Suppressor macrophage treated with lipopolysaccharide for 4 hours (primary cell): ENCODE data around the gene POU3F1.
"Not testable (repeated sequence)": the region's sequence is repeated elsewhere in the genome, so short reads cannot be mapped to it uniquely, and the experiment has no call there.

ENCODE experiments used
- DNase-seq: peaks from one replicate; pipeline ENCODE4 v3.0.0-alpha.2; 2020

POU3F1 gene

DNA sequence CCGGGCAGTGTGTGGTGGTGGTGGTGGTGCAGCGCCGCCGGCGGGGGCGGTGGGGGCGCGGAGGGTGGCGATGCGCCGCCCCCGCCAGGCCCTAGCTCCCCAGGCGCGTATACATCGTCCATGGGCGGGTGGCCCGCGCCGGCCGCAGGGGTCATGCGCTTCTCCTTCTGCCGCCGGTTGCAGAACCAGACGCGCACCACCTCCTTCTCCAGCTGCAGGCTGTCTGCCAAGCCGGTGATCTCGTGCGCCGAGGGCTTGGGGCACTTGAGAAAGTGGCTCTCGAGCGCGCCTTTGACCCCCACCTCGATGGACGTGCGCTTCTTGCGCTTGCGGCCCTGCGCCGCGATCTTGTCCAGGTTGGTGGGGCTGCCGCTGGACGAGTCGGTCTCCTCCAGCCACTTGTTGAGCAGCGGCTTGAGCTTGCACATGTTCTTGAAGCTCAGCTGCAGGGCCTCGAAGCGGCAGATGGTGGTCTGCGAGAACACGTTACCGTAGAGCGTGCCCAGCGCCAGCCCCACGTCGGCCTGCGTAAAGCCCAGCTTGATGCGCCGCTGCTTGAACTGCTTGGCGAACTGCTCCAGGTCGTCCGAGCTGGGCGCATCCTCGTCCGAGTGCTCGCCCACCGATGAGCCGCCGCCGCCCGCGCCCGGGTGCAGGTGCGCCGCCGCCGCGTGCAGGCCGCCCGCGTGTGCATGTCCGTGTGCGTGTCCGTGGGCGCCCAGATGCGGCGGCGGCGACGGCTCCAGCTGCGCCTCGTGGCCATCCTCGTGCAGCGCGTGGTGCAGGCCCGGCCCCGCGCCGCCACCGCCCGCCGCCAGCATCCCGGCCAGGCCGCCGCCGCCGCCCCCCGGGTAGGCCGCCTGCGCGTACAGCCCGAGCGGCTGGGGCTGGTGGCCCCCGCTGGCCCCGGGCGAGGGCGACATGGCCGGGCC lies 926 bp downstream of the POU3F1 start:
- peak; percentile 36 for DNase-seq

DNA sequence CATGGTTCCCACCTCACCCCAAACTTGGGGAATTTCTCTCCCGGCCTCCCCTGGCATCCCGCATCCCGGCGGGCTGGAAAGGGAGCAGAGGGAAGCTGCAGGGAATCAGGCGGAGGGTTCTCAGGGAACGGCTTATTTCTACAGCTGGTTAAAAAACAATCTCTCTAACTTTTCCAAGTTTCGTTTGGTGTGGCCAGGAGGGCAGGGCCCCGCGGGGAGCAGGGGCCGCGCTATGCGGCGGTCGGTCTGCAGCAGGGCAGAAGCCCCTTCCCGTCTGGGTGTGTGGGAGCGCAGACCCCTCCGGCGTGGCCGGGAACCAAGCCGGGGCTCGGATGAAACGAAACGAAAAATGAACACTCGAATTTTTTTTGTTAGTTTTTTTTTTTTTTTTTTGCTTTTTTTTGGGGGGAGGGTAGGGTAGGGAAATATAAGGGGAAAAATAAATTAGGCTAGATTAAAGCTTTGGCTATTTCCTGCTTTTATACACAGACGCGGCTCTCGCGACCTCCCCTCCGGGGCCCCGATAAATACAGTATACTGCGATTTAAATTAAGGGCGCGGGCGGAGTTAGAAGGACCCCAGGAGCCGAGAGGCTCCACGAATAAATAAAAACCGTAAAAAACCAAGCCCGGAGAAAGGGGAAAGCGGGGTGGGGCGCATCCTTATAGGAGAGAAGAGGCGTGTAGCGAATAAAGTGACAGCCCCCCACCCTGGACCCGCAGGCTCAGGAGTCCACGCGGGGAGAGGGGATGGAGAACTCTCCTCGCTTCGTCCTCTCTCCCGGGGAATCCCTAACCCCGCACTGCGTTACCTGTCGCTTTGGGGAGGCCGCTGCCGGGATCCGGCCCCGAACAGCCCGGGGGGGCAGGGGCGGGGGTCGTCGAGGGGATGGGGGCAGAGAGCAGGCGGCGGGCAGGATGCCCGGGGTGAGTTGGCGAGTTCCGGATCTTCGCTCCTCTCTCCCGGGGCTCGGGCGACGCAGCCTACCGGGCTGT lies 2.1 kb downstream of the POU3F1 start:
- DNase-seq, result no peak

DNA sequence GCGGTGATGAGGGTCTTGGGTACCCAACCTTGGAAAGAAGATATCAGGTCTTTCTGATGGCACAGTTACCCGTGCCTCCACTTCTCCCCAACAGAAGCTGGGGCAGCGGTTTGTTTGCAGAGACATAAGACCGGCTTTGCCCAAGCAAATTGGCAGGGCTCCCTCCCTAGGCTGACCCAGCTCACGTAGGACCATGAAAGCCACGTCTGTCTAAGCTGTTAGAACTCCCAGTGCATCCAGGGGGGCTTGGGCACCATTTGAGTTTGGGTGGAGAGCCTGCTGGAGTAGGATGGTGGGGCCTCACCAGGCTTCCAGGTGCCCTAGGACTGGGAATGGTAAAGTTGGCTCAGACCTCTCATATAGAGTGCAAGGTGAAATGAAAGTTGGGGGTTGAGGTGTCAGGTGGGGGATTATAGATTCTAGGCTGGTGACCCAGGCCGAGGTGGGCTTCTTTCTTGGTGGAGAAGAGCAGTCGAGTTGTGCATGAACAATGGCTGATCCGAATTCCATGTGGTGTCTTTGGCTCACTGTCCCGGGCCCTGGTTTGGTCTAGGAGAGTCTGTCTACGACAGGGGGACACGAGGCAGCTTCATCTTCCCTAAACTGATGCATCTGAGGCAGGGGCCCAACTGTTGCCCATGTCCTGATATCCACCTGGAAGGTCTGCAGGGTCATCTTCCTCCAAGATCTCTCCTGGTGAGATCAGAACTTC lies 3.4 kb downstream of the POU3F1 start:
- DNase-seq, result no peak

DNA sequence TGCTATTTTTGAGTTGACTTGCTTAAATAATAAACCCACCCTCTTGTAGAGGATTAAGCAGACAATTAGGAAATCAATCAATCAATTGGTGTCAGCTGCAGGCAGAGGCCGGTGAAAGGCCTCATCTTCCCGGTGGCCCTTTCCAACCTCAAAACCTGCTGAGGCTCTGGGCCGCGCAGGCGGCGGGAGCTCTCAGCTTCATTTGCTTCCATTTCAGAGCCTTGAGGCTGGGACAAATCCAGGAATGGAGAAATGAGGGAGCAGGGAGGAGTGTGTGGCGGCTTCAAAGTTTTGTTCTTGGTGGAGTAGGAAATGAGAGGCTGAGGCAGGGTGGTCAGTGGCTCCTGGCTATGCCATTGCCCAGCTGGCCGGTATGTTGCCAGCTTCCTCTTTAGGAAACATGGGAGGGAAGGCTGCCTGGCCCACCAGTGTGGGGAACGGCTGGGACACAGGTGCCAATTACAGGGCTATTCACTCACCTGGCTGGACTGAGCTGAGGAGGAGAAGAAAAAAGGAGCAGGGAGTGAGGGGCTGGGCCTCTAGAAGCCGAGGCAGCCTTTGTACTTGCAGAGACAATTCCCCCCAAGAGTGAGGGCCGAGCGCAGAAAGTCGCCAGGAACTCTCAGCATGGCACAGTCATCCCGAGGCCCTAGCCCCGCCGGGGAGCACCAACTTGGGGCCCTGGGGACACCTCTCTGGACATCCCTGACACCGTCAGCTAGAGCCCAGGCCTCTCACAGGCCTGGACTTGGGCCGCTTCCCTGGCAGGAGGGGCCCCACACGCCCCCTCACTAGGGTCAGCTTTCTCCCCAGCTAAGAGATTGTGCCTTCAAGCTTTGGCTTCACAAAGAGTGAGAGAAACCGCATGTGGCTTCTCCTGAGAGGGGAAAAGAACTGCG lies 4.4 kb downstream of the POU3F1 start:
- DNase-seq, result no peak

DNA sequence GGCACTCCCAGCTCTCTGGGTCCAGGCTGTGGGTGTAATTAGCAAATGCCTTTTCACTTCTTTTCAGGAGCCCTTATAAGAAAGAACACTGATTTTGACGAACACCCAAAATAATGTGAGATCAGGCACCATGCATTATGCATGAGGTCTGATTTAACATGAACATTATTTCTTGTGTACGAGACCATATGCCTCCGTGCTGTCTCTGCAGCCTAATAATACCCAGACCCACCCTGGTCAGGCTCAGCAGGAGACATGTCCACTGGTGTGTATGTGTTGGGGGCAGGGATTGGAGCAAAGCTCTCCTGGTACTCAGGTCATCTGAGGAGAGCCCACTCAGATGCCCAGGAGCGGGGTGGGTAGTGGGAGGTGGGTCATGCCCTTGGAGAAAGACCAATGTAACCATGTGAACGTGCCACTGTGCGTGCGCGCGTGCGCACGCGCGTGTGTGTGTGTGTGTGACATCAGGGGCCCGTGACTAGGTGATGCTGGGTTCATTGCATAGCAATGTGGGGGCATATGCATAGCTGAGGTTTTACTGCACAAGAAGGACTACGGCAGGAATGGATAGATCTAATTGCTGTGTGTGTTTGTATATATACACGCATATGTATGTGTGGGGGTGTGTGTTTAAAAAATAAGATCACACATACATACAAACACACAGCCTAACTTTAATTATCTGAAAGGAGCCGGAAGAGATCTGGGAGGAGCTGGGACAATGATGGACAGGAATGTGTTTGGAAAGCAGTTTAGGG lies 7.1 kb downstream of the POU3F1 start:
- no peak for DNase-seq

DNA sequence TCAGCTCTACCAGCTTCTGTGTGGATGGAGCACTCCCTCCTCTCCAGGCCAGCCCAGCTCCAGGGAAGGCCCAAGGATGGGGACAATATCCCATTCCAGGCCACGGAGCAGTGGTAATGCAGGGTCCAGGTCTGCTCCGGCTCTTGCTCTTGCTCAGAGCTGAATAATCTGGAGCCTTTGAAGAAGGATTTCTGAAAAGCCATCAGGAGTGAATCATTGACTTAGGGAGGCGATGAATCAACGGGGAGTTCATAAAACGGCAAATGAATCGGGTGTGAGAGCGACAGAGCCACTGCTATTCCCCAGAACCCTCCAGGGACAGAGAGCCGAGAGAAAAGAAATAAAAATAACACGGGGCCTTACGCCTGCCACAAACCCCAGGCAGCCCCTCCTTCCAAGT lies 7.7 kb downstream of the POU3F1 start:
- DNase-seq, result no peak

DNA sequence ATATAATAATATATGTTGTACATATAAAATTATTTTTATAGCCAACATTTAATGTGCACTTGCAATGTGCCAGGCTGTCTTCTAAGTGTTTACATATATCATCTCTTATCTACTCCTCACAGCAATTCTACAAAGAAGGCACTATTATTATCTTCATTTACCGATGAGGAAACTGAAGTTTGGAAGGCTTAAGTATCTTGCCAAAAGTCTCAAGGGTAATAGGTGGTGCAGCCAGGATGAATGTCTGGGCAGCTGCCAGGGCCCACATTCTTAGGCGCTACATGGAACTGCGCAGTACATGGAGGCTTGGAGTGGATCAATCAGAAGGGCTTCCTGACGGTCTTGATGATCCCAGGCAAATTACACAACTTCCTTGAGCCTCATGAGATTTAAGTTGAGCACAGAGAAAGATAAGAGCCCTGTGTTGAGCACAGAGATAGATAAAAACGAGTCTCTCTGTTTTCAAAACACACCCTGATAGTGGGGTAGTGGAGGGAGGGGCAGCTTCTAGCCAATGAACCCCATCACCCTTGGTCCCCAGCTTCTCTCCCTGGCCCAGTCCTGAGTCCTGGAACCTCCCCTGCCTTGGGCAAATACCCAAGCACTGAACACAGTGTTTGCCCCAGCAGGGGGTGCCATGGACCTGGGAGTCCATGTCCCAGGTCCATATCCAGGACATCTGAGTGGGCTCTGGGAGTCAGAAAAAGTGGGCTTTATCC lies 9.2 kb downstream of the POU3F1 start:
- peak; percentile 28 for DNase-seq

DNA sequence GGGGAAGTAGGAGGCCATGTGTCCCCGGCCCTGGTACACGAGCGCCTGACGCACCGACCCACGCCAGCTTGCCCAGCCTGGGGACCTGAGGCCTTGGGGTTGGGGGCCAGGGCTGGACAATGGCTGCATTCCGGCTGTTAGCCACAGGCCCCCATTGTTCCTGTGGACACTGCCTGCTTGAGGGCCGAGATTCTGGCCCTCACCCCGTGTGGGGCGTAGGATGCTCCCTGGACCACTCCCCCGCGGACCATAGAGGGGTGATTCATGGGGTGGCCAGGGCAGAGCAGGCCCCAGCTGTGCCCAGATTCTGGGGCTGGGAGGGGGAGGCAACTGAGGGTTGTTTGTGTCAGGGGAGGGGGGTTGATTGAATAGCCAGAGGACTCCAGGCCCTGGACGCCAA lies 11.7 kb downstream of the POU3F1 start:
- DNase-seq, result no peak

DNA sequence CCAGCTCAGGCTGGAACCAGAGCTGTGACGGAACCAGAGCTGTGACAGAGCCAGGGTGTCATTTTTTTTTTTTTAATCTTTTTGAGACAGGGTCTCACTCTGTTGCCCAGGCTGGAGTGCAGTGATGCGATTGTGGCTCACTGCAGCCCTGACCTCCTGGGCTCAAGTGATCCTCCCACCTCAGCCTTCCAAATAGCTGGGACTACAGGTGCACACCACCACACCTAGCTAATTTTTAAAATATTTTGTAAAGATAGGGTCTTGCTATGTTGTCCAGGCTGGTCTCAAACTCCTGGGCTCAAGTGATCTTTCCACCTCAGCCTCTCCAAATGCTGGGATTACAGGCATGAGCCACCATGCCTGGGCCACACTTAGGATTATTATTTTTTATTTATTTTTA lies 13.6 kb downstream of the POU3F1 start:
- DNase-seq, result not testable (repeated sequence)

DNA sequence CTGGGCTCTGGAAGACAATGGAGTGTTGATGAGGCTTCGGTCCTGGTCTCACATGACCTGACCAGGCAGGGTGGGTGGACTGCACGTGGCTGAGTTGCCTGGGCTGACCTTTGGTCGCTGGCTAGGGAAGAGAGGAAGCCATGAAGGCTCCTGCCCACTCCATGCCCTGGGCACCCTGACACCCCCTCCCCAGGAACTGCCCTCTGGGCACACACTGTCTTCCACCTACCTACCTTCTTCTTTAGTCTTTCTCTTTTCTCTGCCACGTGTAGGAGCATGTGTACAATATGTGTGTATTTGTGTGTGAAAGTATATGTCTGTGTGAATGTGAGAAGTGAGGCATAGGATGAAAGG lies 15.1 kb downstream of the POU3F1 start:
- DNase-seq, result peak; percentile 32

DNA sequence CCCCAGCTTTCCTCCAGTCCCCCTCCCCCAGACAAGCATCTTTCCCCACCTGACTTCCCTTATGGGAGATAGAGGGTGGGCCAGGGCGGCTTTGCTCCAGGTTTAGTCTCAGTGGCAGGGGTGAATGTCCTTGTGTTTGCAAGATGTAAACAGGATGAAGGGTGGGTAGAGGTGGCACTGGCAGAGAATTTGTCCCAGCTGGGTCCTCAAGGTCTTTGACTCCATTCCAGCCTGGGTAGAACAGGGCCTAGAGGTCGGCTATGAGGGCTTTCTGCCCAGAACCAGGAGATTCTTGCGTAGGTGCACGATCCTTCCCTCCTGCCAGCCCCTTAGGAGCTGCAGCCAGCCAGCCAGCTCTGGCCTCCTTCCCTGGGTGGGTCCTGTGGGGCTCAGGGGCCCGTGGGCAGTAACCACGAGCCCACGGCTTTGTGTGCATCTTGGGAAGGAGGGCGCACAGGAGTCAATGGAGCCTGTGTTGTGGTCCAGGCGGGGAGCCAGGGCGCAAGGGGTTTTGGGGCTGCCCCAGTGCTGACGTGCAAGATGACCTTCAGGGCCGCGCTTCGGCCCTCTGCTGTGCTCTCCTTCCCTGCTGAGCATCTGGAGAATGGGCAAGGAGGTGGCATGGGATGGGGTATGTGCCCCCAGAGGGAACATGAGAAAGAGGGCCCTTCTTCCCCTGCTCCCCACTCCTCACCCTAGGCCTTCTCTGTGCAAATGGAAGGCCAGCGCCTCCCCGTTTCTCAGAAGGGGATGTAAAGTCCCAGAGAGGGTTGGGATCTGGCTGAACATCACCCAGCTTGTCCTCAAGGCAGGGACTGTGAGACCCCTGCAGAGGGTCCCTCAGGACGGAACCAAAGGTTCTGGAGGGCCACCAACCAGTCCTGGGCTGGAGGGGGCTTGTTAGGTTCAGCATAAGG lies 15.7 kb downstream of the POU3F1 start:
- no peak for DNase-seq

DNA sequence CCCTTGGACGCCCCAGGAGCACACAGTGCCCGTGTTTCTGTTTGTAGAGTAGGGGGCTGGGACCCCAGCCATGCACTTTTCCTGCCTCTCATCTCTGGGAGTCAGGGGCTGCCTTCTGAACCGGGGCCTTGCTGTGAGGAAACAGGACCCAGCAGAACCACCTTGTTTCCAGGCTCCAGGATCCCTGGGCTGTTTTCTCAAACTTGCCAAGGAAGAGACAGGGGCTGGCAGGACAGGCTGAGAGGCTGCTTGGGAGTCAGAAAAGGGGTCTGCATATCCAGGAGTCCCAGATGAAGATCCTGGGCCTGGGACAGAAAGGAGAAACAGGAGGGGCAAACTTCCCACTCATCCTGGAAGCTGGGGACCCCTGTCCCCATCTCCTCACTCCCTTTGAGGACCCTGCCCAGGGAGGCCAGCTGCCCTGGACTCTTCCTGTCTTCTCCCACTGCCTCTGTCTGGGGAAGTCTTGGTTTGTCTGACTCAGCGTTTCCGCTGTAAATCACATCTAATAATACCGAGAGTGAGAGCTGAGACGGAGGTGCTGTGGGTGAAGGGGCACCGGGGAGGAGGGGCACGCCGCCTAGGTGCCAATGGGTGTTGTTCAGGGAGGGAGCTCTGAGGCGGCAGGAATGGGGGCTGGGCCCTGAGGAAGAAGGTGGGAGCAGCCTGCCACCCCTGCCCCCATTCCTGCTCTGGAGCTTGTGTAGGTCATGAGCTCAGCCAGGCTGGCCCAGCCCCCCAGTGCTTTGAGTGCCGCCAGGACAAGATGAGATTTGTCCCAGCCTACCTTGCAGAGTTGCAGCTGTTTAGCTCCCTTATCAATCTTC lies 16.7 kb downstream of the POU3F1 start:
- DNase-seq, result peak; percentile 54

DNA sequence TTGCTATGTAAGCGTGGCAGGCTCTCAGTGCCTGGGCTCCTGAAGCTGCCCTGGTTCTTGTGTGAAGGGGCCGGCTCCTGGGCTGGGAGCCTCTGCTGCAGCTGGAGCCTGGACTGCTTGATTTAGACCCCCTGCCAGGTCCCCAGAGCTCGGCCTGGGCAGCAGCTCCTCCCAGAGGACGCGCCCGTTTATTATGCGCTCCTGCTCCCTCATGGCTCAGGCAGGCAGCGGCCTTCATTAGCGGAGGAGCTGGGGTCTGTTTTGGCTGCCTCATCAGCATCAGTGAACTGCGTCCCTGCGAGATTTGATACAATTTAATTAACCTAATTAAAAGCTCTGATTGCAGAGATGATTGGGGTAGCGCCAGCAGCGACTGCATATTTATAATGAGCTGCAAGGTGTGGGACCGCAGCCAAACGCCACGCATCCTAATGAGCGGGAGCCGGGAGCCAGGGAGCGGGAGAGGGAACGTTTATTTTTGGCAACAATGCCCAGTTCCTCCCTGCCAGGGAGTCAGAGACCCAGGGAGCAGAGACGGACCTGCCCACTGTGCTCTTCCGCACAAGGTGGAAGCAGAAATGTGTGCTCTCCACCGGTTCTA lies 17.4 kb downstream of the POU3F1 start:
- no peak for DNase-seq

DNA sequence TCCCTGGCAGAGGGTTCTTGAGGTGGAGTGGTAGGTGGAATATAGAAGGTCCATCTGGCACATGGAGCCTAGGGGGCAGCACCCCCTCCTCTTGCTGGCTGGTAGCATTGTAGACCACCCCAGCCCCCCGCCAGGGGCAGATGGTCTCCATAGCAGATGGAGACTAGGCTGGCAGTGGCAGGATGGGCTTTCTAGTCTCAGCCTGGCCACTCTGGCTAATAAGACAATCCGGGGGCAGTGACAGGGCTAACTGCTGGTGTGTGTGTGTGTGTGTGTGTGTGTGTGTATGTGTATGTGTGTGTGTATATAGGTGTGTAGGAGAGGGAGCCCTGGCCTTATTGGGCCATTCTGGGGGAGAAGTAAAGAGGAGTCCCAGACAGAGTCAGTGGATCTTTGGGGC lies 17.9 kb downstream of the POU3F1 start:
- no peak for DNase-seq

DNA sequence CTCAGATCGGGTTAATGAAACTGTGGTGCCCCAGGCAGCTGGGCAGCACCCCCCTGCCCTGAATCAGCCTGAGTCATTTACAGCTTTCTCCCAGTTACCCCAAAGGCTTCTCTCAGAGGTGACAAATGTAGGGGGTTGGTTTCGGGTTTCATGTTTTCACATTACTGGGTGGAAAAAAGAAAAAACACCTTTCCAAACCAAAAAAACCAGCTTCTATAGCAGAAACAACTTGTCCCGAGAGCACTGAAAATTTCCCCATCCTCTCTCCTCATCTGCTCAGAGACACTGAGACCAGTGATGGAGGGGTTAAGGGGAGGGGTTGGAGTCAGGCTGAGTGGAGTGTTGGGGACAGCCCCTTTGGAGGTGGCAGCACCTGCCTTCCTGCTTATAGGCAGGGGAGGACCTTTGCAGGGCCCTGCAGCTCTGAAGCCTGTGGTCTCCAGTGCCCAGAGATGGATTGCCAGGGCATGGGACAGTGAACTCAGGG lies 18.4 kb downstream of the POU3F1 start:
- no peak for DNase-seq

DNA sequence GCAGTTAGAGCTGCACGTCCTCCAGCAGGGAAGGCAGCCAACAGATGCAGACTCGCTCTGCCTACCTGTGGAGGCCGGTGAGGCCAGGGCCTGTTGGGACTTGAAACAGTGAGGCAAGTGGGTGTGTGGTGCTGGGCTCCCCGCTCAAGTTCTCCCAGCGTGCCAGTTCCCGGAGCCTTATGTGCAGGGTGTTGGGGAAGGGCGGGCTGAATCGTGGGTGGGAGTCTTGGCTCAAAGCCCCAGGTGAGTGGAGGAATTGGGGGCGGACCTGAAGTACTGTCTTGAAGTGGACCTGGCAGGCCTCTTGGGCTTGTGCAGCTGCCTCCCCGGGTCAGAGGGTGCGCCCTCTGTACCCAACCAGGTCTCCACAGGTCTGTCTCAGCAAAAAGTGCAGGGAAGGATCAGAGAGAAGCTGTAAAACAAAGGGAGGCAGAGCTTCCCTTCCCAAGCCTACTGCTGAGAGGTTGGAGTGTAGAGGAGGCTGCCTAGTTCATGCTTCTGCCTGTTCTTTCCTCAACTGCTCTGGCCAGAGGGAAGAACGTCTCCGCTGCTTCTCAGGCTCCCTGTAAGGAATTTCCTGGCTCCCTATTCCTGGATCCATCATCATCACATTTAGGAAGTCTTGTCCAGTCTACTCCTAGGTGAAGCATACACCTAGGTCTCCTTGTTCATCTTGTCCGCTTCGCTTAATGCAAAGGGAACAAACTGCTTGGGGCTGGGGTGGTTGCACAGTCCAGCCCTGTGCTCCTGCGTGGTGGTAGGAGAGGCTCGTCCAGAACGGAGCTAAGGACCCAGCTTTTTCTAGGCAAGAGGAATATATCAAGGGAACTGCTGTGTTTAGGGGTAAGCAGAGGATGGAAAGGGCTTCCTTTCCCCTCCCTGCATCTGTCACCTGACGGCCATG lies 19.1 kb downstream of the POU3F1 start:
- no peak for DNase-seq
